AG04450 (cell line): ENCODE results near the gene SGK2. TPM values are rescaled to one million over a fixed set of nuclear protein-coding genes. Genes with fewer than 3 reads are reported as not detected.

Source experiments
- CTCF ChIA-PET: fragments of 300-600, 350-600 bp; formaldehyde crosslinking; extraction: SDS; loops from one replicate; lab custom pipeline; 2022; ENCODE audit warnings: antibody characterized with exemption, inconsistent platforms; lab: Charles Lee
- POLR2A ChIA-PET: fragments of 350-600 bp; formaldehyde crosslinking; extraction: SDS; loops from one replicate; lab custom pipeline; 2021; ENCODE audit warnings: antibody characterized with exemption, inconsistent platforms; lab: Yijun Ruan, JAX
- DNase-seq: peaks from one replicate; pipeline ENCODE4 v3.0.0-alpha.2; 2011; ENCODE audit warnings: low read depth, low spot score
- H3K27ac ChIP-seq: one replicate; pipeline ENCODE4 v1.5.1; 2012; ENCODE audit warnings: low read depth, low read length, control low read depth
- H3K27me3 ChIP-seq: one replicate; pipeline ENCODE4 v1.6.0; 2012; ENCODE audit warnings: low read length; ENCODE audit not compliant: control insufficient read depth, insufficient read depth
- H3K4me3 ChIP-seq: 2 replicates; pipeline ENCODE4 v1.5.1; 2011; ENCODE audit warnings: mild to moderate bottlenecking, low read depth, low read length, control low read depth
- H3K9me3 ChIP-seq: 2 replicates; pipeline ENCODE4 v1.5.1; 2012; ENCODE audit warnings: low read length; ENCODE audit not compliant: control insufficient read depth, insufficient read depth
- polyA plus RNA-seq: library from polyadenylated mRNA; depleted of rRNA; stranded (reverse); fragments of >200 nt; gene quantifications from 2 replicates; pipeline ENCODE4 v1.2.3, GENCODE V29; 2011
- TF ChIP-seq, protein P1 (sequence below): IDR thresholded peaks from 2 replicates; pipeline ENCODE4 v1.5.1; 2011; ENCODE audit warnings: low read depth, low read length, control low read depth, inconsistent platforms

The SGK2 gene
- polyA plus RNA-seq, 1 experiment, result 0.12 TPM

GRCh38 chr20:43570496-43570895, 11.7 kb downstream of the SGK2 start:
- ChIA-PET POLR2A (no interaction called here), CTCF (interaction anchor here (1.0 to 1.1 kb wide), 2 partner anchors 13 to 32 kb away, joined by 3 to 5 read pairs; no protein-coding TSS in a partner anchor)
- peaks cover 4% of the 10 kb centered on the region for H3K27me3 ChIP-seq
- H3K9me3 ChIP-seq, result no peaks in the 10 kb centered on the region
- DNase-seq, result no peak
- H3K27ac ChIP-seq, result no peak overlapping the region
- no peak overlapping the region for H3K4me3 ChIP-seq
- TF ChIP-seq, protein P1, sequence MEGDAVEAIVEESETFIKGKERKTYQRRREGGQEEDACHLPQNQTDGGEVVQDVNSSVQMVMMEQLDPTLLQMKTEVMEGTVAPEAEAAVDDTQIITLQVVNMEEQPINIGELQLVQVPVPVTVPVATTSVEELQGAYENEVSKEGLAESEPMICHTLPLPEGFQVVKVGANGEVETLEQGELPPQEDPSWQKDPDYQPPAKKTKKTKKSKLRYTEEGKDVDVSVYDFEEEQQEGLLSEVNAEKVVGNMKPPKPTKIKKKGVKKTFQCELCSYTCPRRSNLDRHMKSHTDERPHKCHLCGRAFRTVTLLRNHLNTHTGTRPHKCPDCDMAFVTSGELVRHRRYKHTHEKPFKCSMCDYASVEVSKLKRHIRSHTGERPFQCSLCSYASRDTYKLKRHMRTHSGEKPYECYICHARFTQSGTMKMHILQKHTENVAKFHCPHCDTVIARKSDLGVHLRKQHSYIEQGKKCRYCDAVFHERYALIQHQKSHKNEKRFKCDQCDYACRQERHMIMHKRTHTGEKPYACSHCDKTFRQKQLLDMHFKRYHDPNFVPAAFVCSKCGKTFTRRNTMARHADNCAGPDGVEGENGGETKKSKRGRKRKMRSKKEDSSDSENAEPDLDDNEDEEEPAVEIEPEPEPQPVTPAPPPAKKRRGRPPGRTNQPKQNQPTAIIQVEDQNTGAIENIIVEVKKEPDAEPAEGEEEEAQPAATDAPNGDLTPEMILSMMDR, result no peak

DNA sequence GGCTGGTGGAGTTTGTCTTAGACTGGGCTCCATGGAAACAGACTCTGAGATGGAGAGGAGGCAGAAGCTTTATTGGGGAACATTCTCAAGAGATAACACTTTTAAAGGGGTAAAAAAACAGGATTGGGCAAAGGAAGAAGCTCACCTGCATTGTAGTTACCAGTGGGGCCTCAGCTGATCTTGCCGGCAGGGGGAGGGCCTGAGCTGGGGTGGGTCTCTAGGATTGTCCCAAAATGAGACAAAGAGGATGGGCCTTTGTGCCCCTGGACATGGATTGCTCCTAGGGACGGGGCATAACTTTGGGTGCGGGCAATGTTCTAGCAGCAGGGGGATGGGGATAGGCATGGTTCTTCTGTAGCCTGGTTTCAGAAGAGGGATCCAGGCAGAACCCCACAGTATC, 12.5 kb downstream of the SGK2 start:
- Histone ChIP-seq H3K4me3 (no peak overlapping the region), H3K27ac (no peak overlapping the region), H3K9me3 (no peaks in the 10 kb centered on the region), H3K27me3 (peaks cover 4% of the 10 kb centered on the region)
- DNase-seq, result no peak
- TF ChIP-seq, protein P1, result no peak
- ChIA-PET CTCF (interaction anchor here (1.2 kb wide), 1 partner anchor 33 kb away, joined by 3 read pairs; no protein-coding TSS in a partner anchor), POLR2A (no interaction called here)

DNA sequence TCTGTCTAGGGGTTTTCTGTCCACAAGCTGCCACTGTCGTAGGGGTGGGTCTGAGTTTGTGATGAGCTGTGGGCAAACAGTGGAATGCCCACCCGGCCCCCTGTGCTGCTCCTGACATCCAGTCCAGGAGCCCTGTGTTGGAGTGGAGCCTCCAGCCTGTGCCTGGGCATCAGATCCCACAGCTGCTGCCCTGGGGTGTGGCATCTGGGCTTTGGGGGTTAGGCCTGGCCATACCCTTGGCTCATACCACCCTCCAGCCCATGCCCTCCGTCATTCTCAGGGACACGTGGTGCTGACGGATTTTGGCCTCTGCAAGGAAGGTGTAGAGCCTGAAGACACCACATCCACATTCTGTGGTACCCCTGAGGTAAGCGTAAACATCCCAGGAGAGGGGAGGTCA, 12.9 kb downstream of the SGK2 start:
- peaks cover 4% of the 10 kb centered on the region for H3K27me3 ChIP-seq
- H3K27ac ChIP-seq, result no peak overlapping the region
- H3K4me3 ChIP-seq, result no peak overlapping the region
- TF ChIP-seq, protein P1, result no peak
- DNase-seq, result no peak
- no peaks in the 10 kb centered on the region for H3K9me3 ChIP-seq
- ChIA-PET CTCF (interaction anchor here (1.2 kb wide), 1 partner anchor 33 kb away, joined by 3 read pairs; no protein-coding TSS in a partner anchor), POLR2A (no interaction called here)

- Histone ChIP-seq H3K9me3 (no peaks in the 10 kb centered on the region), H3K27ac (no peak overlapping the region), H3K27me3 (peaks cover 2% of the 10 kb centered on the region), H3K4me3 (no peak overlapping the region)
- DNase-seq, result no peak
- CTCF ChIA-PET, result no interaction called here
- TF ChIP-seq, protein P1, result no peak
- POLR2A ChIA-PET, result no interaction called here
Observed at GRCh38 chr20:43572891-43573290, 14.1 kb downstream of the SGK2 start.

DNA sequence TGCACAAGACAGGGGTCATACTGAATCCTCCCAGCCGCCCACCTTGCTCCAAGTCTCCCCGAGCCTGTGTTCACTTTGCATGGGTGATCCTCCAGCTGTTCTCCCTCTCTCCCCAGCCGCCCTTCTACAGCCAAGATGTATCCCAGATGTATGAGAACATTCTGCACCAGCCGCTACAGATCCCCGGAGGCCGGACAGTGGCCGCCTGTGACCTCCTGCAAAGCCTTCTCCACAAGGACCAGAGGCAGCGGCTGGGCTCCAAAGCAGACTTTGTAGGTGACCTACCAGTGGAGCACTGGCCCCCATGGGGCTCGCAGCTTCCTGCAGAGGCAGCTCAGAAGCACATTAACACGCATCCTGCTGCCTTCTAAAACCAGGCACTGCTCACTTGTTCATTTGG, 17.3 kb downstream of the SGK2 start:
- H3K9me3 ChIP-seq, result no peaks in the 10 kb centered on the region
- H3K4me3 ChIP-seq, result no peak overlapping the region
- ChIA-PET CTCF (interaction anchor here (1.4 kb wide), 1 partner anchor 38 kb away, joined by 6 read pairs; no protein-coding TSS in a partner anchor), POLR2A (no interaction called here)
- H3K27ac ChIP-seq, result no peak overlapping the region
- H3K27me3 ChIP-seq, result peaks cover 18% of the 10 kb centered on the region
- TF ChIP-seq, protein P1, result no peak
- no peak for DNase-seq
